Bronchial epithelial cell (primary cell): Measurements from ENCODE around the gene YES1. TPM values are rescaled to one million over a fixed set of nuclear protein-coding genes. Genes with fewer than 3 reads are reported as not detected.
"Not testable (repeated sequence)": the region's sequence is repeated elsewhere in the genome, so short reads cannot be mapped to it uniquely, and the experiment has no call there.

Experiments
- DNase-seq: peaks from one replicate; pipeline ENCODE4 v3.0.0-alpha.2; 2010; ENCODE audit warnings: low read depth
- FAIRE-seq: peaks from 2 replicates; lab custom pipeline; 2011; peaks lifted over from hg19 to GRCh38; lab: Jason Lieb, UNC
- H3K27me3 ChIP-seq: 2 replicates; pipeline ENCODE4 v1.5.1; 2011; ENCODE audit warnings: low read length; ENCODE audit not compliant: control insufficient read depth, insufficient read depth
- H3K36me3 ChIP-seq: 2 replicates; pipeline ENCODE4 v1.5.1; 2011; ENCODE audit warnings: low read length; ENCODE audit not compliant: control insufficient read depth, insufficient read depth
- H3K4me3 ChIP-seq: 2 replicates; pipeline ENCODE4 v1.5.1; 2011; ENCODE audit warnings: mild to moderate bottlenecking, low read depth, low read length, control low read depth
- total RNA-seq: library from RNA; depleted of rRNA; stranded (reverse); fragments of >200 nt; gene quantifications from 2 replicates; pipeline ENCODE4 v1.2.1, GENCODE V29; 2014
- TF ChIP-seq, protein P1 (sequence below): IDR thresholded peaks from 2 replicates; pipeline ENCODE4 v1.5.1; 2011; ENCODE audit warnings: mild to moderate bottlenecking, moderate library complexity, low read length, control low read depth, inconsistent platforms; ENCODE audit not compliant: insufficient read depth, severe bottlenecking

YES1 gene
- total RNA-seq, 1 donor from 2014 or later = 165 TPM

DNA sequence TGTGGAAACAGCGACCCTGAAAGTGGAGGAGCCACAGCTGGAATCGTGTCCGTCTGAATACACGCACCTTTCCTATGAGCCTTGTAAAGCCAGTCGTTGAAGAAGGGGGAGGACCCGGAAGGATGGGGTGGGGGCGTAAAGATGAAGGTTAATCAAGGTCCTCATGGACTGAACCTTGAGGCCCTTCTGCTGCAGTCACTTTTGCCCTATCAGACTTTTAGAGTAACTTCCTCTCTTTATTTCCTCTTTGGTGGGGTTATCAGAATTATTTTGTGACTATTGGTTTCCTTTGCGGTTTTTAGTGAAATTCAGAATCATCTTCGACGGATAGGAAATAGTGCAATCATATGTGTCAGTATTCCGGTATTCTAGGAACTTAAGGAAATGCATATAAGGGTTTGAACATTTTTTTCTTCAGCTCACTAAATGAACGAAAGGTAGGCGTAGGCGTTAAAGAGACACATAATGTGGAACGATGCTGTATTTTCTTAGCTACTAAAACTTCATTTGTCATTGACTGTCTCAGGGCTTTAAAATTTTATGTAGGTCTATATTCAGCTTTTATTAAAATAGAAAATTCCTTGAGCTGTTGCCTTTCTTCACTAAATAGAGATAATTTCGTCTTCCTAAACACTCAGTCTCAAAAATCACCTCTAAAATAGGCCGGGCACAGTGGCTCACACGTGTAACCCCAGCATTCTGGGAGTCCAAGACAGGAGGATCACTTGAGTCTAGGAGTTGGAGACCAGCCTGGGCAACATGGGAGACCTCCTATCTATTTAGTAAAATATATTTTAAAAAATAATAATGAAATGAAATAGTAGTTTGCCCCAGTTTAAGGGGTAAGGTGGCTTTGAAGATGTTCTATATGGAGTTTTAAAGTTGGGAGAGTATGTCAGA, 1.4 kb upstream of the YES1 start:
- H3K4me3 ChIP-seq = peak overlapping the region; percentile 98
- no peak for FAIRE-seq

DNA sequence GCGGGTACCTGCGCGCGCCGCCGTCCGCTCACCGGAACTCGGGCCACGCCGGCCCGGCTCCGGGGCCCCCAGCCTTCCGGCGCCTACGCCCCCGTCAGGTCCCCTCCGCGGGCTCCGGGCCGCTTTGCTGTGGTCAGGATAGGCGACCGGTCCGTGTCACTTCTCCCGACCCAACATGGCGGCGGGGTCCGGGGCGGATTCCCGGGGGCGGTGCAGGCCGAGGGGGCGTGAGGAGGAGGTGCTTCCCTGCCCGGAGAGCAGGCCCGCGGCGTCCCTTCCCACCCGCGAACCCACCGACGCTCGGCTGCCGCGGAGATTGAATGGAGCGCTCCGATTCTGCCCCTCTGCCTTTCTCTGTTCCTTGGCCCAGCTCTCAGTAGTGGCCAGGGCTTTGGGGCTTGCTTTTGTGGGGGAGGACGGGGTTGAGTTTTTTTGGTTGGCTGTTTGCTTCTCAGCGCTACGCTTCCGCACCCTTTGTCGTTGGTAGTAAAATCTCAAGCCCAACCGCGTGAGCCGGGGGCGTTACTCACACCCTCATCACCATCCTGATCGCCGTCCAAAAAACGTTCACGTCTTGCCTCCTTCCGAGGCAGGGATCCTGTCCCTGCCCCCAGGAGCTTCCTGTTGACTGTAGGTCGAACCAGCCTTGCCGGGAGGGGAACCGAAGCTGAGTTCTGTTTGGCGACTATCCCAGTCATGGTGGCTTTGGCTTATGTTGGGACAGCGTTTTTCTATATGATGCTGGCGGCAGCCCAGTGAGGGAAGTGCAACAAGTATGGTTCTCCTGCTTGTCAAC, 532 bp upstream of the YES1 start:
- TF ChIP-seq, protein P1, sequence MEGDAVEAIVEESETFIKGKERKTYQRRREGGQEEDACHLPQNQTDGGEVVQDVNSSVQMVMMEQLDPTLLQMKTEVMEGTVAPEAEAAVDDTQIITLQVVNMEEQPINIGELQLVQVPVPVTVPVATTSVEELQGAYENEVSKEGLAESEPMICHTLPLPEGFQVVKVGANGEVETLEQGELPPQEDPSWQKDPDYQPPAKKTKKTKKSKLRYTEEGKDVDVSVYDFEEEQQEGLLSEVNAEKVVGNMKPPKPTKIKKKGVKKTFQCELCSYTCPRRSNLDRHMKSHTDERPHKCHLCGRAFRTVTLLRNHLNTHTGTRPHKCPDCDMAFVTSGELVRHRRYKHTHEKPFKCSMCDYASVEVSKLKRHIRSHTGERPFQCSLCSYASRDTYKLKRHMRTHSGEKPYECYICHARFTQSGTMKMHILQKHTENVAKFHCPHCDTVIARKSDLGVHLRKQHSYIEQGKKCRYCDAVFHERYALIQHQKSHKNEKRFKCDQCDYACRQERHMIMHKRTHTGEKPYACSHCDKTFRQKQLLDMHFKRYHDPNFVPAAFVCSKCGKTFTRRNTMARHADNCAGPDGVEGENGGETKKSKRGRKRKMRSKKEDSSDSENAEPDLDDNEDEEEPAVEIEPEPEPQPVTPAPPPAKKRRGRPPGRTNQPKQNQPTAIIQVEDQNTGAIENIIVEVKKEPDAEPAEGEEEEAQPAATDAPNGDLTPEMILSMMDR = no peak
- FAIRE-seq (peak; percentile 18), DNase-seq (peak; percentile 86)
- H3K36me3 ChIP-seq = no peaks in the 10 kb centered on the region
- no peaks in the 10 kb centered on the region for H3K27me3 ChIP-seq
- peak overlapping the region; percentile 98 for H3K4me3 ChIP-seq

More for the DNA sequence above, 1.4 kb upstream of the YES1 start:
- Histone ChIP-seq H3K36me3 (no peaks in the 10 kb centered on the region), H3K27me3 (no peaks in the 10 kb centered on the region)
- TF ChIP-seq, protein P1 = no peak
- no peak for DNase-seq

DNA sequence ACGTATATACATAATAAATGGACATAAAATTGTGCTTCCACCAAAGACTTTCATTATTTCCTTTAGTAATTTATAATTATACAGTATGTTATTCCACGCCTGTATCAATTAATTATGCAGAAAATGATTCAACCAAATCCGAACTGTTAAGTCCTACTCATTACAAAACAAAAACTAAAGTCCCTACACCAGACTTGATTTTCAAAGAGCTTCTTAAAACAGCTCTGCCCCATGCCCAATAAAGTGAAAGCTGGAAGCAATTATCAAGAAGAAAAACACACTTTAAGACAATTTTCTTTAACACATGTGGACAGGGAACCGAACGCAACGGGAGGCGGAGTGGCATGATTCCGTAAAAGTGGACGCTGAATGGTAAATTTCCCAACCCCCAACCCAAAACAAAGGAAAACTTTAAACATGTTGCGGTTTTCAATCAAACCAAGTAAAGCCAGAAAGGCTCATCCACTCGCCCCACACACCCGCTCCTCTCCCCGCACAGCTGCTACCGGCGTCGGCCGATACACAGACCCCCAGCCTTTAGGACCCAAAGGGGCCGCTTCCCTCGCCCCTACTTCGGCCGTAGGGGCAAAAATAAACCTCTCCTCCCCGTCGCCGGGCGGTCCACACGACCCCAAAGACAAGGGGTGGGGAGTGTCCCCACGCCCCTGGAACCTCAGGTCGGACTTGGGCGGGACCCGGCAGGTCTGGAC, 705 bp downstream of the YES1 start:
- TF ChIP-seq, protein P1 = no peak
- FAIRE-seq = no peak
- H3K27me3 ChIP-seq = no peaks in the 10 kb centered on the region

GRCh38 chr18:809985-810642, 1.9 kb downstream of the YES1 start:
- Histone ChIP-seq H3K4me3 (no peak overlapping the region), H3K36me3 (no peaks in the 10 kb centered on the region), H3K27me3 (no peaks in the 10 kb centered on the region)
- FAIRE-seq = no peak
- DNase-seq = no peak
- TF ChIP-seq, protein P1 = no peak

More for the DNA sequence above, 705 bp downstream of the YES1 start:
- Histone ChIP-seq H3K4me3 (peak overlapping the region; percentile 98), H3K36me3 (no peaks in the 10 kb centered on the region)
- DNase-seq = peak; percentile 13

- not testable (repeated sequence) for DNase-seq, H3K27me3 ChIP-seq, H3K4me3 ChIP-seq, FAIRE-seq, H3K36me3 ChIP-seq
Observed at GRCh38 chr18:809228-809627, 2.8 kb downstream of the YES1 start.
